H9 (cell line): ENCODE results near the gene TUBB6. TPM values are rescaled to one million over a fixed set of nuclear protein-coding genes. Genes with fewer than 3 reads are reported as not detected.
A peak's percentile ranks its signal among the peaks of the same experiment; 100 is the strongest.

Experiments used
- DNase-seq: peaks from one replicate; pipeline ENCODE4 v3.0.0-alpha.2; 2017
- H2AFZ ChIP-seq: one replicate; pipeline ENCODE4 v1.6.1; 2013; ENCODE audit warnings: mild to moderate bottlenecking, low read length, control low read depth, moderate library complexity
- H2AK5ac ChIP-seq: 2 replicates; pipeline ENCODE4 v1.6.1; 2013; ENCODE audit warnings: low read length, control low read depth, mixed read lengths; ENCODE audit not compliant: insufficient read length
- H2BK120ac ChIP-seq: one replicate; pipeline ENCODE4 v1.6.1; 2013; ENCODE audit warnings: low read depth, mild to moderate bottlenecking, low read length, control low read depth, inconsistent platforms; ENCODE audit not compliant: poor library complexity, severe bottlenecking
- H2BK12ac ChIP-seq: 2 replicates; pipeline ENCODE4 v1.6.1; 2013; ENCODE audit warnings: low read length, control low read depth, mixed read lengths, low read depth; ENCODE audit not compliant: insufficient read length
- H2BK15ac ChIP-seq: 2 replicates; pipeline ENCODE4 v1.6.1; 2013; ENCODE audit warnings: low read depth, low read length, control low read depth
- H2BK20ac ChIP-seq: one replicate; pipeline ENCODE4 v1.6.1; 2013; ENCODE audit warnings: low read depth, mild to moderate bottlenecking, low read length, control low read depth, inconsistent platforms; ENCODE audit not compliant: poor library complexity, severe bottlenecking
- H2BK5ac ChIP-seq: 2 replicates; pipeline ENCODE4 v1.6.1; 2013; ENCODE audit warnings: low read length, control low read depth, mixed read lengths; ENCODE audit not compliant: insufficient read length
- H3K14ac ChIP-seq: 2 replicates; pipeline ENCODE4 v1.6.1; 2013; ENCODE audit warnings: low read length, control low read depth; ENCODE audit not compliant: insufficient read depth
- H3K18ac ChIP-seq: 2 replicates; pipeline ENCODE4 v1.6.1; 2013; ENCODE audit warnings: low read depth, mild to moderate bottlenecking, mixed read lengths, low read length, control low read depth; ENCODE audit not compliant: insufficient read length
- H3K23ac ChIP-seq: 2 replicates; pipeline ENCODE4 v1.6.1; 2013; ENCODE audit warnings: low read length, control low read depth, mixed read lengths, low read depth; ENCODE audit not compliant: insufficient read length
- H3K23me2 ChIP-seq: 2 replicates; pipeline ENCODE4 v1.6.1; 2013; ENCODE audit warnings: low read depth, mild to moderate bottlenecking, mixed read lengths, low read length, control low read depth; ENCODE audit not compliant: insufficient read length, poor library complexity, severe bottlenecking
- H3K27ac ChIP-seq: 2 replicates; pipeline ENCODE4 v1.5.1; 2013; ENCODE audit warnings: low read length, control low read depth, mixed read lengths, low read depth; ENCODE audit not compliant: insufficient read length
- H3K27me3 ChIP-seq: 2 replicates; pipeline ENCODE4 v1.6.1; 2013; ENCODE audit warnings: low read length, control low read depth, inconsistent platforms; ENCODE audit not compliant: insufficient read depth
- H3K4ac ChIP-seq: 2 replicates; pipeline ENCODE4 v1.6.1; 2013; ENCODE audit warnings: low read depth, mild to moderate bottlenecking, control low read depth, inconsistent platforms, low read length, moderate library complexity
- H3K4me1 ChIP-seq: 2 replicates; pipeline ENCODE4 v1.6.1; 2013; ENCODE audit warnings: low read length, control low read depth, inconsistent platforms; ENCODE audit not compliant: insufficient read depth
- H3K4me2 ChIP-seq: 2 replicates; pipeline ENCODE4 v1.6.1; 2013; ENCODE audit warnings: low read length, control low read depth, mixed read lengths; ENCODE audit not compliant: insufficient read length, insufficient read depth
- H3K56ac ChIP-seq: 2 replicates; pipeline ENCODE4 v1.6.1; 2013; ENCODE audit warnings: low read depth, mild to moderate bottlenecking, mixed read lengths, low read length, control low read depth; ENCODE audit not compliant: insufficient read length
- H3K79me1 ChIP-seq: 2 replicates; pipeline ENCODE4 v1.6.1; 2013; ENCODE audit warnings: low read depth, mild to moderate bottlenecking, moderate library complexity, low read length, control low read depth, inconsistent platforms; ENCODE audit not compliant: insufficient read depth, poor library complexity, severe bottlenecking
- H3K79me2 ChIP-seq: 2 replicates; pipeline ENCODE4 v1.6.1; 2013; ENCODE audit warnings: low read length, control low read depth, inconsistent platforms; ENCODE audit not compliant: insufficient read depth
- H3K9ac ChIP-seq: 2 replicates; pipeline ENCODE4 v1.6.1; 2013; ENCODE audit warnings: low read length, control low read depth, mixed read lengths; ENCODE audit not compliant: insufficient read length; ENCODE audit errors: extremely low read depth
- H3K9me3 ChIP-seq: one replicate; pipeline ENCODE4 v1.6.1; 2013; ENCODE audit warnings: low read depth, low read length, inconsistent platforms; ENCODE audit not compliant: control insufficient read depth
- H3T11ph ChIP-seq: one replicate; pipeline ENCODE4 v1.6.1; 2013; ENCODE audit warnings: mild to moderate bottlenecking, low read length, control low read depth, inconsistent platforms
- H4K20me1 ChIP-seq: one replicate; pipeline ENCODE4 v1.6.1; 2013; ENCODE audit not compliant: control insufficient read depth, insufficient read length, insufficient read depth
- H4K5ac ChIP-seq: 2 replicates; pipeline ENCODE4 v1.6.1; 2013; ENCODE audit warnings: low read depth, mild to moderate bottlenecking, mixed read lengths, low read length, control low read depth; ENCODE audit not compliant: insufficient read length
- H4K8ac ChIP-seq: replicated peaks from 2 replicates; pipeline ENCODE4 v1.6.1; 2013; ENCODE audit warnings: low read length, control low read depth, mixed read lengths, low read depth; ENCODE audit not compliant: insufficient read length
- H4K91ac ChIP-seq: 2 replicates; pipeline ENCODE4 v1.6.1; 2013; ENCODE audit warnings: low read depth, mild to moderate bottlenecking, moderate library complexity, mixed read lengths, low read length, control low read depth; ENCODE audit not compliant: insufficient read length
- H3K27ac Mint-ChIP-seq, 3 experiments: 2 replicates in 2 of 3; 3 replicates in 1 of 3; pipeline ENCODE4 v1.8.0; 2020 to 2021; ENCODE audit warnings: mixed read lengths in 3 of 3, mild to moderate bottlenecking in 1 of 3, moderate library complexity in 1 of 3
- H3K27me3 Mint-ChIP-seq: 2 replicates; pipeline ENCODE4 v1.8.0; 2021; ENCODE audit warnings: low read depth, mild to moderate bottlenecking, moderate library complexity, mixed read lengths
- H3K36me3 Mint-ChIP-seq, 3 experiments: 2 replicates in 2 of 3; 3 replicates in 1 of 3; pipeline ENCODE4 v1.8.0; 2020 to 2021; ENCODE audit warnings: low read depth in 3 of 3, mixed read lengths in 3 of 3; ENCODE audit not compliant: insufficient read depth in 1 of 3
- H3K4me1 Mint-ChIP-seq, 2 experiments: 2 replicates each; pipeline ENCODE4 v1.8.0; 2020; ENCODE audit warnings: mixed read lengths in 2 of 2
- H3K4me3 Mint-ChIP-seq, 2 experiments: 2 replicates in 1 of 2; 3 replicates in 1 of 2; pipeline ENCODE4 v1.8.0; 2020 to 2021; ENCODE audit warnings: mild to moderate bottlenecking in 2 of 2, mixed read lengths in 2 of 2, moderate library complexity in 1 of 2
- H3K9me3 Mint-ChIP-seq, 2 experiments: 2 replicates in 1 of 2; 3 replicates in 1 of 2; pipeline ENCODE4 v1.8.0; 2020; ENCODE audit warnings: mild to moderate bottlenecking in 2 of 2, mixed read lengths in 2 of 2, moderate library complexity in 1 of 2
- CTCF ChIP-seq: fragments of 200-600 bp; sonication (generic); conservative IDR thresholded peaks from 3 replicates; pipeline ENCODE4 v1.8.0; 2021; ENCODE audit warnings: antibody characterized with exemption, mild to moderate bottlenecking
- WGBS: extraction: QIAGEN DNeasy Blood & Tissue Kit; methylation state at CpG from one replicate; pipeline ENCODE4 v1.1.7; 2013; ENCODE audit warnings: missing lambda C conversion rate, low lambda C conversion rate, mixed read lengths; ENCODE audit not compliant: insufficient read length; ENCODE audit errors: extremely low coverage; 5-methylcytosine and 5-hydroxymethylcytosine counted together
- total RNA-seq: library from RNA; stranded (reverse); gene quantifications from 2 replicates; pipeline ENCODE4 v1.2.1, GENCODE V29; 2021

The TUBB6 gene
- total RNA-seq, 1 experiment from 2014 or later, result 134 TPM

GRCh38 chr18:12310762-12311161 is 2.7 kb downstream of the TUBB6 start:
- Mint-ChIP-seq H3K4me3 (peak overlapping the region in 1 of 2 experiments; percentile 60; a peak in 2 of 5 replicates), H3K27me3 (peaks cover 19% of the 10 kb centered on the region), H3K9me3 (peaks cover 5 to 12% of the 10 kb centered on the region in 2 experiments; a peak in 4 of 5 replicates), H3K27ac (no peak overlapping the region), H3K4me1 (peaks cover 33 to 34% of the 10 kb centered on the region in 2 experiments), H3K36me3 (peaks cover 36 to 53% (median 37%) of the 10 kb centered on the region in 3 experiments)
- H3K4ac ChIP-seq, result no peak overlapping the region
- H3K56ac ChIP-seq, result no peak overlapping the region
- no peak for DNase-seq
- peaks cover 4% of the 10 kb centered on the region for H3K9me3 ChIP-seq
- H2BK5ac ChIP-seq, result no peak overlapping the region
- H3K79me1 ChIP-seq, result no peaks in the 10 kb centered on the region
- no peak for TF ChIP-seq CTCF
- no peak overlapping the region for H2BK20ac ChIP-seq
- H2BK12ac ChIP-seq, result no peak overlapping the region
- H4K8ac ChIP-seq, result no peak overlapping the region
- H3K9ac ChIP-seq, result no peak overlapping the region
- H3K27ac ChIP-seq, result no peak overlapping the region
- H3K18ac ChIP-seq, result no peak overlapping the region
- H3K4me2 ChIP-seq, result no peak overlapping the region
- WGBS, result no CpG with 5 or more reads among the region's 6 CpGs
- peaks cover 14% of the 10 kb centered on the region for H3K23me2 ChIP-seq
- H3T11ph ChIP-seq, result no peak overlapping the region
- no peak overlapping the region for H3K23ac ChIP-seq
- peaks cover 7% of the 10 kb centered on the region; the same call in 1 of the 2 replicates for H3K27me3 ChIP-seq
- H3K14ac ChIP-seq, result no peak overlapping the region
- H3K79me2 ChIP-seq, result peaks cover 2% of the 10 kb centered on the region; the same call in 1 of the 2 replicates
- H4K5ac ChIP-seq, result no peak overlapping the region
- no peak overlapping the region for H4K91ac ChIP-seq
- H3K4me1 ChIP-seq, result peaks cover 4% of the 10 kb centered on the region; the same call in 1 of the 2 replicates
- H2AFZ ChIP-seq, result no peak overlapping the region
- H4K20me1 ChIP-seq, result no peaks in the 10 kb centered on the region
- H2BK120ac ChIP-seq, result no peak overlapping the region
- no peak overlapping the region for H2BK15ac ChIP-seq
- H2AK5ac ChIP-seq, result no peak overlapping the region
